Gastrocnemius medialis (tissue), 4 donors: ENCODE measurements around the gene MYOD1.

ENCODE experiments used
- POLR2A ChIP-seq, 2 donors: fragments of 450-650 bp; IDR thresholded peaks; one replicate each; pipeline ENCODE4 v1.6.1; 2017; ENCODE audit warnings: antibody characterized with exemption in 2 of 2, mild to moderate bottlenecking in 2 of 2, moderate library complexity in 2 of 2
- TF ChIP-seq, protein P1 (sequence below), 5 experiments: fragments of 450-650 bp in 3 of 5; fragments of 200-600 bp in 2 of 5; sonication (generic) in 2 of 5; IDR thresholded peaks in 4 of 5; conservative IDR thresholded peaks in 1 of 5; 1 replicate in 4 of 5; 2 replicates in 1 of 5; pipeline ENCODE4 v1.5.1; 2016 to 2019; ENCODE audit warnings: antibody characterized with exemption in 5 of 5, mild to moderate bottlenecking in 3 of 5, moderate library complexity in 3 of 5

DNA sequence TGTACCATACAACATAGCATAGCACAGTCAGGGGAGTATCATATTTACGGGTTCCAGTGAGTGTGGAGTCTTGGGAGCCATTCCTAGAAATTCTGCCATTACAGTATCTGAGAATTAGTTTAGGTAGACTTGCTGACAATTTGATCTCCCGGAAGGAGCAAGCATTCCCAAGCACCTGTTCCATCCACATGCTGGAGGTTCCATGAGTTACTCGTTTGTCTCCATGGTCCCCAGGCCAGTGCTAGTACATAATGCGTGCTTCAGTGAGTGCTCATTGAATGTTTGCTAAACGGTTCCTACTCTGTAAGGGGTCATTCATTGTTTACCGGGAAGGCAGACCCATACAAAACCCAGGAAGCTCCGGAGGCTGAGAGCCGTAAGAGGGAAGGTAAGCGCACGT lies 27.4 kb upstream of the MYOD1 start:
- TF ChIP-seq, protein P1, sequence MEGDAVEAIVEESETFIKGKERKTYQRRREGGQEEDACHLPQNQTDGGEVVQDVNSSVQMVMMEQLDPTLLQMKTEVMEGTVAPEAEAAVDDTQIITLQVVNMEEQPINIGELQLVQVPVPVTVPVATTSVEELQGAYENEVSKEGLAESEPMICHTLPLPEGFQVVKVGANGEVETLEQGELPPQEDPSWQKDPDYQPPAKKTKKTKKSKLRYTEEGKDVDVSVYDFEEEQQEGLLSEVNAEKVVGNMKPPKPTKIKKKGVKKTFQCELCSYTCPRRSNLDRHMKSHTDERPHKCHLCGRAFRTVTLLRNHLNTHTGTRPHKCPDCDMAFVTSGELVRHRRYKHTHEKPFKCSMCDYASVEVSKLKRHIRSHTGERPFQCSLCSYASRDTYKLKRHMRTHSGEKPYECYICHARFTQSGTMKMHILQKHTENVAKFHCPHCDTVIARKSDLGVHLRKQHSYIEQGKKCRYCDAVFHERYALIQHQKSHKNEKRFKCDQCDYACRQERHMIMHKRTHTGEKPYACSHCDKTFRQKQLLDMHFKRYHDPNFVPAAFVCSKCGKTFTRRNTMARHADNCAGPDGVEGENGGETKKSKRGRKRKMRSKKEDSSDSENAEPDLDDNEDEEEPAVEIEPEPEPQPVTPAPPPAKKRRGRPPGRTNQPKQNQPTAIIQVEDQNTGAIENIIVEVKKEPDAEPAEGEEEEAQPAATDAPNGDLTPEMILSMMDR (IDR thresholded peaks at IDR 0.05 in 4 of 5, conservative IDR thresholded peaks at IDR 0.05 in 1 of 5) = no peak
- no peak for TF ChIP-seq POLR2A (IDR thresholded peaks at IDR 0.05)
